Tibial nerve (tissue), 4 donors: ENCODE results near the gene ANKS6. TPM values are rescaled to one million over a fixed set of nuclear protein-coding genes. Genes with fewer than 3 reads are reported as not detected.

Experiments used
- DNase-seq, 2 donors: peaks; one replicate each; pipeline ENCODE4 v3.0.0-alpha.2; 2019; ENCODE audit warnings: low spot score in 2 of 2
- H3K27ac ChIP-seq, 4 donors: fragments of 200-600 bp; sonication (generic) in 3 of 4; one replicate each; pipeline ENCODE4 v1.5.1; 2017 to 2019; ENCODE audit warnings: mild to moderate bottlenecking in 1 of 4
- H3K27me3 ChIP-seq, 2 donors: fragments of 200-600 bp; sonication (generic) in 1 of 2; one replicate each; pipeline versions ENCODE4 v1.5.1 to v1.6.0; 2017 to 2019
- H3K36me3 ChIP-seq, 3 donors: fragments of 200-600 bp; sonication (generic); one replicate each; pipeline ENCODE4 v1.5.1; 2018 to 2019
- H3K4me1 ChIP-seq, 4 donors: fragments of 200-600 bp; sonication (generic) in 3 of 4; one replicate each; pipeline ENCODE4 v1.5.1; 2017 to 2019
- H3K4me3 ChIP-seq, 4 donors: fragments of 200-600 bp; sonication (generic) in 3 of 4; one replicate each; pipeline ENCODE4 v1.5.1; 2017 to 2019; ENCODE audit warnings: mild to moderate bottlenecking in 1 of 4, moderate library complexity in 1 of 4
- H3K9me3 ChIP-seq, 4 donors: fragments of 200-600 bp; sonication (generic) in 3 of 4; one replicate each; pipeline ENCODE4 v1.5.1; 2017 to 2019
- CTCF ChIP-seq, 5 experiments: fragments of 200-600 bp in 3 of 5; fragments of 450-650 bp in 2 of 5; sonication (generic) in 3 of 5; IDR thresholded peaks; one replicate each; pipeline ENCODE4 v1.5.1; 2016 to 2019; ENCODE audit warnings: antibody characterized with exemption in 5 of 5, mild to moderate bottlenecking in 3 of 5, moderate library complexity in 2 of 5
- EP300 ChIP-seq, 2 donors: sonication (generic); formaldehyde crosslinking; IDR thresholded peaks; one replicate each; pipeline ENCODE4 v1.6.1; 2017; ENCODE audit warnings: antibody characterized with exemption in 2 of 2, mild to moderate bottlenecking in 1 of 2
- POLR2A ChIP-seq, 2 donors: fragments of 450-650 bp; IDR thresholded peaks; one replicate each; pipeline ENCODE4 v1.6.1; 2017; ENCODE audit warnings: antibody characterized with exemption in 2 of 2, mild to moderate bottlenecking in 2 of 2, moderate library complexity in 2 of 2
- WGBS, 2 donors: methylation state at CpG; one replicate each; pipeline ENCODE4 v1.1.5; 2018; 5-methylcytosine and 5-hydroxymethylcytosine counted together
- total RNA-seq, 4 donors: library from RNA; depleted of rRNA; stranded (reverse); fragments of >200 nt; gene quantifications; one replicate each; pipeline ENCODE4 v1.1.0, GENCODE V29; 2016

The ANKS6 gene
- total RNA-seq, 4 donors from 2014 or later: 13.8 to 46.2 (median 27.9) TPM

- Histone ChIP-seq H3K4me1 (peaks cover 0 to 40% (median 5%) of the 10 kb centered on the region in 4 donors), H3K4me3 (peak overlapping the region; percentile 45 to 88 (median 66)), H3K27me3 (no peaks in the 10 kb centered on the region), H3K36me3 (no peaks in the 10 kb centered on the region), H3K9me3 (peaks cover 0 to 9% (median 0%) of the 10 kb centered on the region in 4 donors), H3K27ac (peak overlapping the region in 3 of 4 donors; percentile 67 to 77 (median 71))
- DNase-seq: no peak
- 56 to 57% methylated on average over 12 of the region's 12 CpGs for WGBS, 2 donors
- TF ChIP-seq CTCF (IDR thresholded peaks at IDR 0.05) (no peak), EP300 (IDR thresholded peaks at IDR 0.05) (no peak), POLR2A (IDR thresholded peaks at IDR 0.05) (no peak)
Observed at GRCh38 chr9:98795295-98795955, 930 bp downstream of the ANKS6 start.

GRCh38 chr9:98794802-98795201 lies 1.6 kb downstream of the ANKS6 start:
- WGBS, 2 donors: 83 to 86% methylated on average over 3 of the region's 3 CpGs
- Histone ChIP-seq H3K9me3 (peaks cover 0 to 9% (median 0%) of the 10 kb centered on the region in 4 donors), H3K4me1 (peaks cover 0 to 40% (median 5%) of the 10 kb centered on the region in 4 donors), H3K27ac (no peak overlapping the region), H3K4me3 (no peak overlapping the region), H3K36me3 (peaks cover 0 to 4% (median 0%) of the 10 kb centered on the region in 3 donors), H3K27me3 (no peaks in the 10 kb centered on the region)
- no peak for TF ChIP-seq EP300 (IDR thresholded peaks at IDR 0.05)
- no peak for TF ChIP-seq CTCF (IDR thresholded peaks at IDR 0.05)
- no peak for TF ChIP-seq POLR2A (IDR thresholded peaks at IDR 0.05)
- DNase-seq: no peak

GRCh38 chr9:98793031-98793430 lies 3.3 kb downstream of the ANKS6 start:
- no peak overlapping the region for H3K4me3 ChIP-seq
- no peak for DNase-seq
- 92 to 97% methylated on average over 2 of the region's 2 CpGs for WGBS, 2 donors
- H3K9me3 ChIP-seq: peaks cover 0 to 3% (median 0%) of the 10 kb centered on the region in 4 donors
- no peak overlapping the region for H3K27ac ChIP-seq
- no peaks in the 10 kb centered on the region for H3K27me3 ChIP-seq
- H3K36me3 ChIP-seq: peaks cover 0 to 9% (median 0%) of the 10 kb centered on the region in 3 donors
- peaks cover 0 to 40% (median 5%) of the 10 kb centered on the region in 4 donors for H3K4me1 ChIP-seq
- TF ChIP-seq POLR2A (IDR thresholded peaks at IDR 0.05) (no peak), EP300 (IDR thresholded peaks at IDR 0.05) (no peak), CTCF (IDR thresholded peaks at IDR 0.05) (no peak)

- 79% methylated on average over 18 of the region's 18 CpGs for WGBS, 2 donors
- no peaks in the 10 kb centered on the region for H3K27me3 ChIP-seq
- no peaks in the 10 kb centered on the region for H3K9me3 ChIP-seq
- peak overlapping the region in 2 of 4 donors; percentile 47 to 74 for H3K27ac ChIP-seq
- H3K36me3 ChIP-seq: peaks cover 0 to 9% (median 0%) of the 10 kb centered on the region in 3 donors
- H3K4me1 ChIP-seq: peaks cover 0 to 36% (median 5%) of the 10 kb centered on the region in 4 donors
- H3K4me3 ChIP-seq: no peak overlapping the region
- no peak for DNase-seq
- TF ChIP-seq CTCF (IDR thresholded peaks at IDR 0.05): no peak
- TF ChIP-seq EP300 (IDR thresholded peaks at IDR 0.05): no peak
- TF ChIP-seq POLR2A (IDR thresholded peaks at IDR 0.05): no peak
Observed at GRCh38 chr9:98791608-98792490, 4.5 kb downstream of the ANKS6 start.
